HepG2 (cell line): ENCODE data around the gene BRD3. TPM values are rescaled to one million over a fixed set of nuclear protein-coding genes. Genes with fewer than 3 reads are reported as not detected.

Experiments
- ATAC-seq: fragments of 200-7000 bp; cut with Tn5 transposase; 3 replicates; pipeline ENCODE4 v1.9.1; 2020; ENCODE audit warnings: mild to moderate bottlenecking, moderate library complexity
- BruUV-seq: library from RNA; stranded (reverse); fragments of 400-500 nt; replicated peaks from 2 replicates; lab custom pipeline; 2021; lab: Mats Ljungman, UMichigan
- CTCF ChIA-PET: fragments of 300-600 bp; formaldehyde crosslinking; extraction: SDS; loops from one replicate; lab custom pipeline; 2021; ENCODE audit warnings: low total read pairs, inconsistent platforms, low intra/inter-chr PET ratio; lab: Yijun Ruan, JAX
- POLR2A ChIA-PET: fragments of 350-600 bp; sonication (Branson Sonifier 250); formaldehyde crosslinking; loops from one replicate; lab custom pipeline; 2020; ENCODE audit warnings: antibody characterized with exemption, inconsistent platforms; lab: Yijun Ruan, JAX
- DNase-seq: peaks from one replicate; pipeline ENCODE4 v3.0.0-alpha.2; 2015; ENCODE audit warnings: low spot score
- FAIRE-seq: peaks from 3 replicates; lab custom pipeline; 2011; peaks lifted over from hg19 to GRCh38; lab: Jason Lieb, UNC
- H2AFZ ChIP-seq: one replicate; pipeline ENCODE4 v1.6.1; 2011; ENCODE audit warnings: low read length, inconsistent platforms
- H3K27ac ChIP-seq: fragments of 300-600 bp; 3 replicates; pipeline ENCODE4 v1.8.0; 2011; ENCODE audit warnings: mixed run types, mild to moderate bottlenecking, mixed read lengths, low read length, inconsistent platforms; ENCODE audit not compliant: insufficient read depth; ENCODE audit errors: extremely low read length
- H3K27me3 ChIP-seq, 2 experiments: fragments of 200-600 bp in 1 of 2; 2 replicates in 1 of 2; 3 replicates in 1 of 2; pipeline versions ENCODE4 v1.6.0 to v1.8.0; 2011; ENCODE audit warnings: low read length in 2 of 2, mild to moderate bottlenecking in 2 of 2, moderate library complexity in 2 of 2, inconsistent platforms in 1 of 2; ENCODE audit not compliant: insufficient read depth in 2 of 2, control insufficient read depth in 1 of 2
- H3K36me3 ChIP-seq, 2 experiments: fragments of 200-600 bp in 1 of 2; replicated peaks in 1 of 2; 2 replicates in 1 of 2; 3 replicates in 1 of 2; pipeline versions ENCODE4 v1.5.1 to v1.8.0; 2011; ENCODE audit warnings: low read length in 2 of 2, inconsistent platforms in 1 of 2; ENCODE audit not compliant: insufficient read depth in 2 of 2, control insufficient read depth in 1 of 2
- H3K4me1 ChIP-seq: 2 replicates; pipeline ENCODE4 v1.5.1; 2012; ENCODE audit warnings: low read length, inconsistent platforms; ENCODE audit not compliant: insufficient read depth
- H3K4me2 ChIP-seq: 2 replicates; pipeline ENCODE4 v1.6.0; 2011; ENCODE audit warnings: low read depth, low read length, inconsistent platforms
- H3K4me3 ChIP-seq, 3 experiments: fragments of 200-600 bp in 1 of 3; sonication (generic), shearing (Covaris generic) in 1 of 3; replicated peaks in 1 of 3; 2 replicates each; pipeline ENCODE4 v1.5.1; 2011 to 2016; ENCODE audit warnings: low read length in 3 of 3, inconsistent platforms in 2 of 3, low read depth in 2 of 3, mild to moderate bottlenecking in 2 of 3, control low read depth in 1 of 3, mixed read lengths in 1 of 3; ENCODE audit not compliant: insufficient read depth in 1 of 3
- H3K79me2 ChIP-seq: one replicate; pipeline ENCODE4 v1.6.1; 2011; ENCODE audit warnings: low read length, inconsistent platforms; ENCODE audit not compliant: insufficient read depth
- H3K9ac ChIP-seq: 2 replicates; pipeline ENCODE4 v1.6.0; 2011; ENCODE audit warnings: mild to moderate bottlenecking, low read depth, low read length, inconsistent platforms; ENCODE audit not compliant: insufficient read depth
- H3K9me3 ChIP-seq: 2 replicates; pipeline ENCODE4 v1.5.1; 2012; ENCODE audit warnings: mild to moderate bottlenecking, low read length
- H4K20me1 ChIP-seq: 2 replicates; pipeline ENCODE4 v1.6.0; 2011; ENCODE audit warnings: inconsistent platforms, mild to moderate bottlenecking, low read length, moderate library complexity; ENCODE audit not compliant: insufficient read depth
- ATAD3A ChIP-seq: sonication (generic); formaldehyde crosslinking; IDR thresholded peaks from 2 replicates; pipeline ENCODE4 v1.4.0; 2020; ENCODE audit warnings: missing genetic modification reagents
- FOXA1 ChIP-seq, 2 experiments: fragments of 450-650 bp in 1 of 2; sonication (generic) in 1 of 2; formaldehyde crosslinking in 1 of 2; IDR thresholded peaks; 2 replicates each; pipeline versions ENCODE4 v1.4.0 to v1.6.1; 2016 to 2020; ENCODE audit warnings: missing genetic modification reagents in 1 of 2
- NBN ChIP-seq: fragments of 450-650 bp; conservative IDR thresholded peaks from 2 replicates; pipeline ENCODE4 v1.6.1; 2017
- NKX3-1 ChIP-seq: sonication (generic); formaldehyde crosslinking; IDR thresholded peaks from 2 replicates; pipeline ENCODE4 v1.5.0; 2020; ENCODE audit warnings: missing genetic modification reagents
- SOX6 ChIP-seq, 2 experiments: fragments of 450-650 bp in 1 of 2; sonication (generic) in 1 of 2; formaldehyde crosslinking in 1 of 2; IDR thresholded peaks; 2 replicates each; pipeline versions ENCODE4 v1.4.0 to v1.6.1; 2017 to 2020; ENCODE audit warnings: antibody characterized with exemption in 1 of 2, mild to moderate bottlenecking in 1 of 2, missing genetic modification reagents in 1 of 2
- ZBTB33 ChIP-seq: sonication (generic); formaldehyde crosslinking; IDR thresholded peaks from 2 replicates; pipeline ENCODE4 v1.4.0; 2020; ENCODE audit warnings: missing genetic modification reagents
- ZNF24 ChIP-seq: fragments of 450-650 bp; IDR thresholded peaks from 2 replicates; pipeline ENCODE4 v1.6.1; 2017; ENCODE audit warnings: antibody characterized with exemption, mild to moderate bottlenecking
- ZNF687 ChIP-seq: sonication (generic); formaldehyde crosslinking; IDR thresholded peaks from 2 replicates; pipeline ENCODE4 v1.5.1; 2020; ENCODE audit warnings: mild to moderate bottlenecking, missing genetic modification reagents, moderate library complexity
- WGBS: methylation state at CpG from one replicate; pipeline ENCODE4 v1.1.6; 2017; ENCODE audit warnings: low lambda C conversion rate; 5-methylcytosine and 5-hydroxymethylcytosine counted together
- in situ Hi-C: cut with HindIII; loops from 2 replicates; pipeline ENCODE4 v1.10.0; 2017; ENCODE audit warnings: low pct_unique_long_range_greater_than_20kb; ENCODE audit not compliant: extremely low pct_ligation_motif_present
- intact Hi-C: fragments of 100-400 bp; cut with micrococcal nuclease; formaldehyde crosslinking; loops from one replicate; pipeline ENCODE4 v1.10.0; 2022; ENCODE audit not compliant: unreplicated experiment
- polyA plus RNA-seq, 8 experiments: library from polyadenylated mRNA; depleted of rRNA in 3 of 8; stranded (reverse) in 7 of 8; unstranded in 1 of 8; fragments of >200 nt; fragmentation: Illumina TruSeq in 4 of 8; extraction: Trizol in 4 of 8; gene quantifications; 2 replicates each; pipeline versions ENCODE4 v1.2.1 to v1.2.3, GENCODE V29; 2011 to 2016; ENCODE audit warnings: low read depth in 4 of 8, missing spikeins in 1 of 8, mixed read lengths in 1 of 8; ENCODE audit not compliant: insufficient read depth in 1 of 8
- total RNA-seq, 5 experiments: library from RNA; depleted of rRNA; stranded (reverse); fragments of >200 nt; fragmentation: Illumina TruSeq; extraction: Trizol; gene quantifications; 2 replicates each; pipeline ENCODE4 v1.2.3, GENCODE V29; 2016; ENCODE audit warnings: low read depth in 1 of 5

BRD3 gene
- total and polyA plus RNA-seq, 2 of the 13 experiments (the other 11 are each of a cell fraction or from before 2014, with no cell fraction given), result 5.9 to 12.9 TPM

GRCh38 chr9:134103391-134103998, 35.7 kb upstream of the BRD3 start:
- no peak overlapping the region for H3K27ac ChIP-seq
- no peak overlapping the region for H3K4me2 ChIP-seq
- in situ Hi-C loops, result no loop called here
- ChIA-PET CTCF (no interaction called here), POLR2A (no interaction called here)
- H3K36me3 ChIP-seq, result no peaks in the 10 kb centered on the region
- no peaks in the 10 kb centered on the region for H4K20me1 ChIP-seq
- no peaks in the 10 kb centered on the region for H3K79me2 ChIP-seq
- ATAC-seq, result no peak
- H3K4me1 ChIP-seq, result peaks cover 33% of the 10 kb centered on the region
- peaks cover 7 to 30% of the 10 kb centered on the region in 2 experiments; a peak in 4 of 5 replicates for H3K27me3 ChIP-seq
- WGBS, result 29% methylated on average over 5 of the region's 5 CpGs
- H3K9ac ChIP-seq, result no peak overlapping the region
- H3K4me3 ChIP-seq, result no peak overlapping the region
- H2AFZ ChIP-seq, result no peak overlapping the region
- DNase-seq, result no peak
- 0 out of 2 replicates have a peak, but pooled peaks have one; percentile 68 for TF ChIP-seq NBN
- TF ChIP-seq NKX3-1 (CRISPR knock-in tag), result no peak
- 0 out of 2 replicates have a peak, but pooled peaks have one; percentile 37 for TF ChIP-seq SOX6 (IDR thresholded peaks at IDR 0.05)
- TF ChIP-seq SOX6 (CRISPR knock-in tag; IDR thresholded peaks at IDR 0.05), result no peak
- TF ChIP-seq FOXA1 (IDR thresholded peaks at IDR 0.05), result peak; percentile 19; the same call in 1 of the 2 replicates
- no peak for TF ChIP-seq FOXA1 (CRISPR knock-in tag; IDR thresholded peaks at IDR 0.05)
- no peak for TF ChIP-seq ATAD3A (CRISPR knock-in tag)
- TF ChIP-seq, all 625 proteins: peak for 3
- no TSS peak for BruUV-seq
- intact Hi-C loops, result no loop called here
- FAIRE-seq, result no peak
- H3K9me3 ChIP-seq, result no peaks in the 10 kb centered on the region

- peaks cover 43% of the 10 kb centered on the region for H3K4me1 ChIP-seq
- BruUV-seq, result no TSS peak
- CTCF ChIA-PET, result no interaction called here
- peaks cover 7 to 22% of the 10 kb centered on the region in 2 experiments; a peak in 4 of 5 replicates for H3K27me3 ChIP-seq
- H2AFZ ChIP-seq, result no peak overlapping the region
- H3K36me3 ChIP-seq, result no peaks in the 10 kb centered on the region
- no peaks in the 10 kb centered on the region for H3K9me3 ChIP-seq
- TF ChIP-seq ZNF687 (CRISPR knock-in tag) (peak; percentile 35), ZNF24 (no peak), ZBTB33 (CRISPR knock-in tag) (0 out of 2 replicates have a peak, but pooled peaks have one; percentile 43)
- intact Hi-C loops, result no loop called here
- POLR2A ChIA-PET, result no interaction called here
- no peaks in the 10 kb centered on the region for H3K79me2 ChIP-seq
- ATAC-seq (no peak), FAIRE-seq (no peak), DNase-seq (no peak)
- no peaks in the 10 kb centered on the region for H4K20me1 ChIP-seq
- H3K4me2 ChIP-seq, result peak overlapping the region; percentile 14; the same call in 1 of the 2 replicates
- in situ Hi-C loops, result no loop called here
- 25% methylated on average over 6 of the region's 11 CpGs for WGBS
- no peak overlapping the region; a peak in 1 of 6 replicates for H3K4me3 ChIP-seq
- no peak overlapping the region for H3K27ac ChIP-seq
- no peak overlapping the region for H3K9ac ChIP-seq
Measured at GRCh38 chr9:134101623-134102149, 33.9 kb upstream of the BRD3 start.
